Kidney capillary endothelial cell (primary cell): ENCODE results near the gene CD163.
"Not testable (repeated sequence)": the region's sequence is repeated elsewhere in the genome, so short reads cannot be mapped to it uniquely, and the experiment has no call there.

Experiments
- DNase-seq: peaks from one replicate; pipeline ENCODE4 v3.0.0-alpha.2; 2018; ENCODE audit warnings: low spot score

CD163 gene

DNA sequence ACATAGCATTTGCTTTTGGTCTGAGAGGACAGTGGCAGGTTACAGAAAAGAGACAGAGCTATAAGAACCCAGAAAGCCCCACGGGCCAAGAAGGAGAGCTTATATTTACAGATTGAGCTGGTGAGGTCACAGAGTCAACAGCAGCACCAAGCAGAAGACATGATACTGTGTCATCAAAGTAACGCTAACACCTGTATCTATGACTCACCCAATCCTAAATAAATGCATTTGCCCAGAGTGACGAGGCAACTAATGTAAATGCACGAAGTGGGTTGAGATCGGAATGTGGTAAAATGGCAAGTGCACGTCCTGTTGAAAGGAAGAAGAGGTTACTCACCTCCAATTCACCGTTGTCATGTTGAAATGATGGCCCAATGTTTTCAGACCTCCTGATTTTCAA, 52.9 kb downstream of the CD163 start:
- no peak for DNase-seq

- no peak for DNase-seq
Measured at GRCh38 chr12:7448099-7448498, 55.5 kb downstream of the CD163 start.

GRCh38 chr12:7444537-7444936, 59.0 kb downstream of the CD163 start:
- DNase-seq = no peak

DNA sequence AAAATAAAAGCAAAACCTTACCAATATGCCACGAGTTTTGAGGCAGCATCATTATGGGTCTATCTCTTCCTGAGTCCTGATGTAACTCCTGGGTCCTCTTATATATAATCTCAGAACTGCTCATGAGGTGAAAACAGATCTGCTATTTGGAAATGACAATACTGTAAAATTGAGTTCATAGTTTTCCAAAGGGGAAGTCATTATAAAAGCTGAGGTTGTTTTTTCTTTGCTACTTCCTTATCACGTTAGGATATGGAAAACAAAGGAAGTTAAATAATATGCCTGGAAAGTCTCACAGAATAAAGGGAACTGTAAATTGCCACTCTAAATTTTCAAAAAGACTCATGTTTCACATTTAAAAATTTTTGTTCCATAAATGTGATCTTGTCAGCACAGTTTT, 59.5 kb downstream of the CD163 start, which contains the start of gene CD163L1:
TSS of gene CD163L1 (minus strand) at position 78 of the 400 bp plus-strand sequence. CDS start at position 52, 26 bp downstream.
- no peak for DNase-seq

DNA sequence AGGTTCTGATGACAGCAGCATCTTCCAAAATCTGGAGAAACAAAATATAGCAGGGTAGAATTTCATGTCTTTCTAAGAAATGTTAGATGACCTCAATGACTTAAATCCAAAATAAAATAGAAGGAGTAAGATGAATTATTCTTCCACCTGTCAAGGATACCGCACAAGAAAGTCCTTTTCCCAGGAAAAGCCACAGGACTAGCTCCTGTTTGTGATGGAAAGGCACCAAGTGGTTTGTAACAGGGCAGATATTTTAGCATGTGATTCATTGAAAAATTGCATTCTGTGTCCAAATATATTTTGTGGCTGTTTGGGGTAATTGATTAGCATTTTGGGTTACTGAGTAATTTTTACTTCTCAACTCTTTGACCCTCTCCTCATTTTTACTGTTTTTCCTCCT, 62.4 kb downstream of the CD163 start:
- DNase-seq = no peak

- peak; percentile 45 for DNase-seq
Measured at GRCh38 chr12:7439579-7440505, 63.7 kb downstream of the CD163 start.

DNA sequence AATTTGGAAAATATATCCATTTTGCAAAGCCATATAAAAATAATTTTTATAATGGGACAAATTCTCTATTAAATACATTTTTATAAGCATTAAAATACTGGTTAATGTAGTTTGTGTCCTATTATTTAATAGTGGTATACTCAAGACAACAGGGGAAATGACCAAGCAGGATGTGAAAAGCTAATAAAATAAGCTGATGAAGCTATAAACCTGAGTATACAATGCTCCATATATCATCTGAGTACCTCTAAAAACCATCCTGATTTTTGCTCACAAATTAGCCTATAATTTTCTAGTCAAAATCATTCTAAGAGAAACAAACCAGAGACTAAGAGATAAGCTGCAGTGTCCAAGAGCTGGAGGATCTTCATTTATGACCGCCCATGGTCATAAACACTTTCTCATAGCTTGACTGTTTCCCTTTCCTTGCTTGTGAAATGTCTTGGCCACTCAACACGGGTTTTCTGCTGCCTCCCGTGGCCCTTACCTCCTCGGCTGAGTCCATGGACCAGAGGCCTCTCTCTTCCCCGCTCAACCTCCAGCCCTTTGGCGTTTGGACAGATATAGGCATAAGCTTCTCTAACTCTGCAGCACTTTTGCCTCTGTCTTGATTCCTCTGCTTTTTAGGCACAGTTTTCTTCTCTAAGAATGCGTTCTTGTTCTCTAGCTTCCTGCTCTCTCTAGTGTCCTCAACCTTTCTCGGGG, 65.1 kb downstream of the CD163 start:
- not testable (repeated sequence) for DNase-seq

- DNase-seq = not testable (repeated sequence)
Measured at GRCh38 chr12:7437494-7437893, 66.1 kb downstream of the CD163 start.

DNA sequence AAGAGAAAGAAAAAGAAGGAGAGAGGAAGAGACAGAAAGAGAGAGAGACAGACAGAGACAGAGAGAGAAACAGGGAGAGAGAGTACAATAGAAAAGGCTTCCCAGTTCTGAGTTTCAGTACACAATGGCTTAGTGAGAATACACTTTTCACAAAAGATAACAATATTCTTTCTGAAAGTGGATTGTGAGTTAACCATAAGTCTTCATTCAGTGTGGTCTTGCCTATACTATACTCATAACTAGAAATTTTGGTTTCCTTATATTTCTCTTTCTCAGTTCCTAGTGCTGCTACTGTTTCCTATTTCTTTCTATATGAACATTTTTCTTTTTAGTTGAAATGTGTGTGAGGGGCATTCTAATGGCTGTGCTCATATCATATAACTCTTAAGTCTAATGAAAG, 68.9 kb downstream of the CD163 start:
- no peak for DNase-seq

DNA sequence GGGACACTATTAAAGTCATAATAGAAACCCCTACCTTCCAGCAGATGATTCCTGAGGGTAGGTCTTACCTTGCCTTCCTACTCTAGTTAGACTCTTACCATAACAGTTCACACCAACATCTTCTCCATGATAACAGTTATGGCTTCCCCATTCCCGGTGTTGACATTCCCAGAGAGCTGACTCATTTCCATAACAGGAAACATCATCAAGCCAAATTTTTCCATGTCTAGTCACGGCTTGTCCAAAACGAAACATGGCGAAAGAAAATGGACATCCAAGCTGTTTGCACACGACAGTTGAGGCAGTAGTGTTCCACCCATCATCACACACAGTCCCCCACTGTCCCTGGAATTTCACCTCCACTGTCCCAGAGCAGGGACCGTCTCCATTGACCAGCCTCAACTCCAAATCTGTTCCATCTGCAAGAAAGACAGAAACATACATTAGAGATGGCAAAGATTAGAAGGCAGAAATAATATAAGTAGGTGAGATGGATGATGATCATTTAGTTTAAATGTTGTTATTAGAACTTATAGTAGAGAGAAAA, 70.2 kb downstream of the CD163 start:
- DNase-seq = peak; percentile 87

DNA sequence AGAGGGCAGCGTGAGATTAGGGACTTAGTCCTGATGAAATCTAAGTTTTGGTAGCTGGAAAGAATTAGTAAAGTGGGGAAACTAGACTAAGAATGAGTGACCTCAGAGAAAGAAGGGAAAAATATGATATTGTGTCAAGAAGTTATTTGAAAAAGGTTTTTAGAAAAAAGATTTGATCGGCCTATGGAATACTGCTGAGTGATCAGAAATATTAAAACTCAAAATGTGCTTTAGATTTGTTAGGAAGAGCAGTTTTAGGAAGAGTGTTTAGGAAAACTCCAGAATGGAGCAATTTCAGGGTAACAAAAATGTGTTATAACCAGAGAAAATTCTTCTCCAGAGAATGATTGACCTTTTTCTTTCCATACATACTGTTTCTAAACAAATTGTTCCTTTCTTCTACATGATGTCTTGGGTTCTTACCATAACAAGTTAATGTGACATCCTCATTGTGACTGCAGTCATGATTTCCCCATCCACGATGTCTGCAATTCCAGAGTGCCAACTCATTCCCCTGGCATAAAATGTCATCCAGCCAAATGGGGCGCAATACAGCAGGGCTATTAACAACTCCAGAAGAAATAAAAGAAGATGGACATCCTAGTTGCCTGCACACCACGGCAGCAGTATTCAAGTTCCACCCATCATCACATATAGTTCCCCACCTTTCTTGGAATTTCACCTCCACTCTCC, 71.4 kb downstream of the CD163 start:
- no peak for DNase-seq
